Fibroblast of lung (primary cell): ENCODE results near the gene GALNT11. TPM values are rescaled to one million over a fixed set of nuclear protein-coding genes. Genes with fewer than 3 reads are reported as not detected.

Source experiments
- DNase-seq, 2 donors: peaks; one replicate each; pipeline versions ENCODE4 v3.0.0 to v3.0.0-alpha.2; 2010; ENCODE audit warnings: low read depth in 2 of 2
- H2AFZ ChIP-seq: 2 replicates; pipeline ENCODE4 v1.5.1; 2012; ENCODE audit warnings: low read length, control low read depth, inconsistent platforms
- H3K27ac ChIP-seq: 2 replicates; pipeline ENCODE4 v1.5.1; 2011; ENCODE audit warnings: low read length, control low read depth; ENCODE audit not compliant: insufficient read depth
- H3K27me3 ChIP-seq: 2 replicates; pipeline ENCODE4 v1.5.1; 2011; ENCODE audit warnings: mild to moderate bottlenecking, low read length; ENCODE audit not compliant: control insufficient read depth, insufficient read depth
- H3K36me3 ChIP-seq: 2 replicates; pipeline ENCODE4 v1.5.1; 2011; ENCODE audit warnings: low read length; ENCODE audit not compliant: control insufficient read depth, insufficient read depth
- H3K4me1 ChIP-seq: 2 replicates; pipeline ENCODE4 v1.5.1; 2011; ENCODE audit warnings: low read length; ENCODE audit not compliant: control insufficient read depth, insufficient read depth; ENCODE audit errors: extremely low read depth
- H3K4me2 ChIP-seq: 2 replicates; pipeline ENCODE4 v1.5.1; 2011; ENCODE audit warnings: low read length, control low read depth; ENCODE audit not compliant: insufficient read depth; ENCODE audit errors: extremely low read depth
- H3K4me3 ChIP-seq, 4 experiments: fragments of 200-600 bp in 1 of 4; sonication (generic) in 1 of 4; replicated peaks in 1 of 4; 2 replicates each; pipeline ENCODE4 v1.5.1; 2011 to 2016; ENCODE audit warnings: low read length in 4 of 4, low read depth in 3 of 4, mild to moderate bottlenecking in 3 of 4, control low read depth in 2 of 4, inconsistent platforms in 1 of 4, mixed read lengths in 1 of 4; ENCODE audit not compliant: insufficient read depth in 1 of 4; ENCODE audit errors: control extremely low read depth in 1 of 4
- H3K79me2 ChIP-seq: 2 replicates; pipeline ENCODE4 v1.5.1; 2012; ENCODE audit warnings: mild to moderate bottlenecking, low read length, inconsistent platforms; ENCODE audit not compliant: control insufficient read depth, insufficient read depth
- H3K9ac ChIP-seq: 2 replicates; pipeline ENCODE4 v1.5.1; 2011; ENCODE audit warnings: mild to moderate bottlenecking, low read length, control low read depth; ENCODE audit not compliant: insufficient read depth
- H3K9me3 ChIP-seq: 2 replicates; pipeline ENCODE4 v1.5.1; 2012; ENCODE audit warnings: low read depth, low read length; ENCODE audit not compliant: control insufficient read depth, insufficient read depth
- H4K20me1 ChIP-seq: 2 replicates; pipeline ENCODE4 v1.5.1; 2011; ENCODE audit warnings: low read length; ENCODE audit not compliant: control insufficient read depth, insufficient read depth; ENCODE audit errors: extremely low read depth
- CTCF ChIP-seq, 2 donors: IDR thresholded peaks in 1 of 2; conservative IDR thresholded peaks in 1 of 2; 1 replicate in 1 of 2; 2 replicates in 1 of 2; pipeline ENCODE4 v1.5.1; 2011 to 2012; ENCODE audit warnings: low read length in 2 of 2, control low read depth in 1 of 2, inconsistent platforms in 1 of 2, low read depth in 1 of 2, mild to moderate bottlenecking in 1 of 2
- EZH2 ChIP-seq: IDR thresholded peaks from 2 replicates; pipeline ENCODE4 v1.5.1; 2012; ENCODE audit warnings: low read length, control low read depth, mild to moderate bottlenecking; ENCODE audit errors: missing control alignments
- polyA plus RNA-seq, 2 donors: library from polyadenylated mRNA; depleted of rRNA in 1 of 2; stranded (reverse) in 1 of 2; unstranded in 1 of 2; fragments of >200 nt; gene quantifications; 2 replicates each; pipeline ENCODE4 v1.2.1, GENCODE V29; 2011 to 2012; ENCODE audit warnings: missing spikeins in 1 of 2
- total RNA-seq: library from RNA; depleted of rRNA; stranded (reverse); fragments of >200 nt; gene quantifications from 2 replicates; pipeline ENCODE4 v1.2.1, GENCODE V29; 2014

Gene GALNT11
- total and polyA plus RNA-seq, 2 donors (not counting 1 experiment from before 2014, with no cell fraction given) = 43.8 to 56.3 TPM

GRCh38 chr7:152112829-152113228 lies 87.4 kb downstream of the GALNT11 start:
- Histone ChIP-seq H3K79me2 (no peaks in the 10 kb centered on the region), H3K4me1 (no peaks in the 10 kb centered on the region), H3K9me3 (no peaks in the 10 kb centered on the region), H3K27me3 (no peaks in the 10 kb centered on the region), H3K4me2 (no peak overlapping the region), H2AFZ (no peak overlapping the region), H3K4me3 (no peak overlapping the region), H3K27ac (no peak overlapping the region), H3K36me3 (peaks cover 5% of the 10 kb centered on the region), H3K9ac (no peak overlapping the region), H4K20me1 (no peaks in the 10 kb centered on the region)
- TF ChIP-seq CTCF (conservative IDR thresholded peaks at IDR 0.05 in 1 of 2, IDR thresholded peaks at IDR 0.05 in 1 of 2; ENCODE audit: low read depth in 1 of 2, low read length in 2 of 2) = no peak
- TF ChIP-seq EZH2 = no peak
- no peak for DNase-seq

- no peak overlapping the region for H3K4me2 ChIP-seq
- no peaks in the 10 kb centered on the region for H3K4me1 ChIP-seq
- no peaks in the 10 kb centered on the region for H3K27me3 ChIP-seq
- no peaks in the 10 kb centered on the region for H3K79me2 ChIP-seq
- H3K27ac ChIP-seq = no peak overlapping the region
- no peak overlapping the region for H3K9ac ChIP-seq
- no peaks in the 10 kb centered on the region for H4K20me1 ChIP-seq
- no peak for TF ChIP-seq EZH2
- TF ChIP-seq CTCF (conservative IDR thresholded peaks at IDR 0.05 in 1 of 2, IDR thresholded peaks at IDR 0.05 in 1 of 2; ENCODE audit: low read depth in 1 of 2, low read length in 2 of 2) = no peak
- no peak overlapping the region for H3K4me3 ChIP-seq
- no peak for DNase-seq
- H2AFZ ChIP-seq = no peak overlapping the region
- H3K9me3 ChIP-seq = no peaks in the 10 kb centered on the region
- peaks cover 7% of the 10 kb centered on the region for H3K36me3 ChIP-seq
Measured at GRCh38 chr7:152115021-152115718, 89.7 kb downstream of the GALNT11 start.

GRCh38 chr7:152117356-152117755 lies 91.9 kb downstream of the GALNT11 start:
- DNase-seq = no peak
- Histone ChIP-seq H3K79me2 (no peaks in the 10 kb centered on the region), H3K4me3 (no peak overlapping the region), H3K27ac (no peak overlapping the region), H2AFZ (no peak overlapping the region), H3K27me3 (no peaks in the 10 kb centered on the region), H3K4me1 (no peaks in the 10 kb centered on the region), H3K4me2 (no peak overlapping the region), H3K36me3 (peaks cover 16% of the 10 kb centered on the region), H3K9ac (no peak overlapping the region), H3K9me3 (no peaks in the 10 kb centered on the region), H4K20me1 (no peaks in the 10 kb centered on the region)
- TF ChIP-seq EZH2 = no peak
- no peak for TF ChIP-seq CTCF (conservative IDR thresholded peaks at IDR 0.05 in 1 of 2, IDR thresholded peaks at IDR 0.05 in 1 of 2; ENCODE audit: low read depth in 1 of 2, low read length in 2 of 2)
